NB4 (cell line): ENCODE measurements around the gene NRN1L.

Experiments
- CTCF ChIP-seq: IDR thresholded peaks from one replicate; pipeline ENCODE4 v1.5.1; 2012; ENCODE audit warnings: low read depth, low read length
- MAX ChIP-seq: IDR thresholded peaks from 2 replicates; pipeline ENCODE4 v1.6.1; 2011; ENCODE audit warnings: low read depth, low read length
- MYC ChIP-seq: IDR thresholded peaks from 2 replicates; pipeline ENCODE4 v1.6.1; 2011; ENCODE audit warnings: low read depth, low read length
- POLR2A ChIP-seq: IDR thresholded peaks from 2 replicates; pipeline ENCODE4 v1.6.1; 2011; ENCODE audit warnings: mild to moderate bottlenecking; ENCODE audit not compliant: insufficient read length; ENCODE audit errors: extremely low read depth

- TF ChIP-seq POLR2A (no peak), CTCF (no peak), MAX (no peak), MYC (no peak)
Observed at GRCh38 chr16:67868290-67868689, 16.4 kb upstream of the NRN1L start.
